Activated CD8-positive, alpha-beta memory T cell treated with anti-CD3 and anti-CD28 coated beads for 1 hour (primary cell): ENCODE results near the gene SNCB.

Experiments used
- DNase-seq, 2 donors: peaks; one replicate each; pipeline ENCODE4 v3.0.0-alpha.2; 2020; ENCODE audit warnings: low read depth in 1 of 2; ENCODE audit errors: extremely low read depth in 1 of 2

The SNCB gene

DNA sequence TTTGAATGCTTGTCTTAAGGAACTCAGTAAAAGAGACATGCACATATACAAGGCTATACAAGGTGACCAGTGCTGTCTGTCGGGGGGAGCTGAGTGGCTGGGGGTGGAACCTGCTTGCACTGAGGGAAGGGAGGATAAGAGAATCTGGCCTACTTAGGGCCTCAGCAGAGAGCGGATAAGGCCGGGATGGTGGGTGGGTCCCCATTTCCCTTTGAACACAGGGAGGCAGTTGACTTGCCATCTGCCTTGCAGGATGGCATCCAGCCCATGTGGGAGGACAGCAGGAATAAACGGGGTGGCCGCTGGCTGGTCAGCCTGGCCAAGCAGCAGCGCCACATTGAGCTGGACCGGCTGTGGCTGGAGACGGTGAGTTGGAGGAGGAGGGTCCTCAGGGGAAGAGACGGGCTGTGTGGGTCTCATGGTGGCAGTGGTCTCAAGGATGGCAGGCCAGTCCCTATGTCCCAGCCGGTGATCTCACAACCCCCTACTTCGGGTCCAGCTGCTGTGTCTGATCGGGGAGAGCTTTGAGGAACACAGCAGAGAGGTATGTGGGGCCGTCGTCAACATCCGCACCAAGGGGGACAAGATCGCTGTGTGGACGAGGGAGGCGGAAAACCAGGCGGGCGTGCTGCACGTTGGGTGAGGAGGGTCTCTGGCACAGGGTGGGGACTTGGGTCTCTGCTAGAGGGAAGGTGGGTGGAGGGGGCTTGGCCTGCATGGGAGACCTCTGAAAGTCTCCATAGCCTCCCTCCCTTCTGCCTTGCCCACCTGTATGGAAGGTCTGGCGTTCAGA, 14.7 kb upstream of the SNCB start:
- no peak for DNase-seq

DNA sequence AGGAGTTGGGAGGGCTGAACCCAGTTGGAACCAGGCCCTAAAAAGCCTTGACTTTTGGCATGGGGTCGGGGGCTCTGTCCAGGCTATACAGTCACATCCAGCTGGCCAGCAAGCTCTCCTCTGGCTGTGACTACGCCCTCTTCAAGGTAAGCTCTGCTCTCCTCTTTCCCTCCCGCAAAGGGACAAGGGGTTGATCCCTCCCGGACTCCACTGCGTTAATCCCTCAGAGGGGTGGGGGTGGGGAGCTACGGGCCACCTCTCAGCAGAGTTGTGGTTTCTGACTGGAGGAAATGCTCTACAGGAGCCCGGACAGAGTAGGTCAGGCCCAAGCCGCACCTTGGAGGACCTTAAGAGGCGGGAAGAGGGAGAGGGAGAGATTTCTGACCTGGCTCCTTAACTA, 14.0 kb upstream of the SNCB start:
- DNase-seq = no peak

DNA sequence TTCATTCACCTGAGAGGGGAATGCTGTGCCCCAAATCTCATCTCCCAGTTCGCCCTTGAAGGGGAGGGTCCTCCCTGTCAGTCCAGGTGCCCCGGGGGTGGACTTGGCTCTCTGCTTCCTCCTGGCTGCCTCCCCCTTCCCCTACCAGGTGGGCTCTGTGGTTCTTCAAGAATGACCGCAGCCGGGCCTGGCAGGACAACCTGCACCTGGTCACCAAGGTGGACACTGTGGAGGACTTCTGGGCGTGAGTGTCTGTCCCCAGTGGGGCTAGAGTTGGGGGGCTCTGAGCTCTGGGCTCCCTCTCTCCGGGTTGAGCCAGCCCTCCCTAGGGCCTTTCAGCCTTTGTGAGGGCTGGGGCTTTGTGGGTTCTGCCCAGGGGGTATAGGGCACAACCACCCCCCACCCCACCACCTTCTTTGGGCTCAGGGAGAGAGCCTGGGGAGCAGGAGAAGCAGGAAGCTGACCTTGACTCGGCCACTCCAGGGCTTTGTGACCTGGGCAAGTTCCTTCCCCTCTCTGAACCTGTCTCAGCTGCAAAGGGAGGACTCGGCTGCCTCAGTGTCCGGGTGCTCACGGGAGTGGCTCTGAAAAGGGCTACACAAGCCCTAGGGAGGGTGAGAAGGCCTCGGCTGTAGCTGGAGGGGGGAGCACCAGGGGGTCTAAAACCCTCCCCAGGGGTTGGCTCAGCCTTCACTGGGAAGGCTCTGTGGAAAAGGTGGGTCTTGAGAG, 13.3 kb upstream of the SNCB start:
- no peak for DNase-seq

DNA sequence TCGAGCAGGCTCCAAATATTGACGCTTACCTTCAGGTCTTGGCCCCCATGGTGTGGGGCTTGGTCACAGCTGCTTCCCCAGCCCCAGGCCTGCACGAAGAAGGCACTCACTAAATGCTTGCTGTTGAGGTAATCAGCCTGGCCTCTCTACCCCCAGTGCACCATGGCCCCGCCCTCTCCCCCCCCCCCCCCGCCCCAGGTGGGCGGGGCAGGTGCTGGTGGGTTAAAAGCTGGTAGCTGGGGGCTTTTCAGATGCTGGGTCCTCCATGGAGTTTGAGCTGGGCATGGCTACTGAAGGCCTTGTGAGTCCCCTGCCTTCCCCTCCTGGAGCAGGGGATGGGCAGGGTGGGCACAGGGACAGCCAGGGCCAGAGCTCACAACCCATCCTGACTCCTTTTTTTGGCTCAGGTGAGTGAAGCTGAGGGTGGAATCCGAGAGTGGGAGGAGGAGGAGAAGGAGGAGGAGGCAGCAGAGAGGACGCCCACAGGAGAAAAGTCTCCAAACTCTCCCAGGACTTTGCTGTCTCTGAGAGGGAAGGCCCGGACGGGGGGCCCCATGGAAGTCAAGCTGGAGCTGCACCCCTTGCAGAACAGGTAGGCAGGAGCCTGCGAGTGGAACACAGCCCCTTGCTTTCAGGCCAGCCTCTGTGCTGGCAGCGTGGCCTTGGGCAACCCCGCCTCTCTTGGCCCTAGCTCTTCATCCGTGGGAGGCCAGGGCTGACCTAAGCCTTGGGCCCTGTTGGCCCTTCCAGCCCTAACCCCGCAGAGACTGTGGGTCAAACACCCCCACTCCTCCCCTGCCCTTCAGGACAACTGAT, 12.5 kb upstream of the SNCB start:
- DNase-seq = no peak

DNA sequence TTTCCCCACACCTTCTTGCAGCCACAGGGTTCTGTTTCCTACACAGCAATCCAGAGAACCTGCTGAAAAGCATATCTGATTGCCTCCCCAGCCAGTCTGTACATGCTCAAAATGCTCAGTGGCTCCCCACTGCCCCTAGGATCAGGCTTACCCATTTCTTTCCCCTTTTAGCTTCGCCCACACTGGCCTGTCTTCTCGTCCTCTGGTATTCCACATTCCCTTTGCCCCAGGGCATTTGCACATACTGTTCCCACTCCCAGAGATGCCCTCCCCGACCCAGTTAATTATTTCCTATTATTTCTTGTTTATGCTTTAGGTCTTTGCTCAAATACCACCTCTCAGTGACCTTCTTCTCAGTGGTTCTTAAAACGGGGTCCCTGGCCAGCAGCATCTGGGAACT, 10.3 kb upstream of the SNCB start:
- DNase-seq = no peak

DNA sequence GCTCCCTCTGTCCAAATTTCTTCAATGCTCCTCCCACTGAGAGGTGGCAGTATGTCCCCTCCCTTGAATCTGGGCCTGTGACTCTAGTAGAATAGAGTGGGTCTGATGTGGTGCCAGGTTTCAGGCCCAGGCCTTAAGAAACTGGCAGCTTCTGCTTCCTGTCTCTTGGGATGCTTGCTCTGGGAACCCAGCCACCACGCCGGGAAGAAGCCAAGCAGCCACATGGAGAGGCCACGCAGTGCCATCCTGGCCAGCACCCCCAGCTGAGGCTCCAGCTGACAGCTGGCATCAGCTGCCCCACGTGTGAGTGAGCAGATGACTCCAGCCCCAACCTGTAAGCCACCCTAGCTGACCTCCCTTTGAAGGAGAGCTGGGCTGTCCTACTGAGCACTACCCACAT, 9.6 kb upstream of the SNCB start:
- DNase-seq = no peak

DNA sequence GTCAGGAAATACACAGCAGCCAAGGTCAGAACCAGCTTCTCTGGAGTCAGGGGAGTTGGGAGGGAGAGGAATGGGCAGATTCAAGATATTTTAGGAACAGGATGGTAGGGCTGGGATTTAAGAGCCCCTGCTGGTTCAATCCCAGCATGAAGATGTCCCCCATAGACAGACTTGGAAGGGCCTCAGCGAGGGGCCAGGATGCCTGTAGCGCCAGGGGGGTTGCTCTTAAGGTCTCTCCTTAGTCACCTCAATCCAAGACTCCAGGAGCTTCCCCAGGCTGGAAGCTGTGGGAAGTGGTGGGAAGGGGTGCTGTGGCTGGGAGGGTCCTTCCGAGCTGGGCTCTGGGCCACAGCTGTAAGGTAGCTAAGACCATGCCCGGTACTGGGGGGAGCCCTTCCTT, 8.9 kb upstream of the SNCB start:
- no peak for DNase-seq

DNA sequence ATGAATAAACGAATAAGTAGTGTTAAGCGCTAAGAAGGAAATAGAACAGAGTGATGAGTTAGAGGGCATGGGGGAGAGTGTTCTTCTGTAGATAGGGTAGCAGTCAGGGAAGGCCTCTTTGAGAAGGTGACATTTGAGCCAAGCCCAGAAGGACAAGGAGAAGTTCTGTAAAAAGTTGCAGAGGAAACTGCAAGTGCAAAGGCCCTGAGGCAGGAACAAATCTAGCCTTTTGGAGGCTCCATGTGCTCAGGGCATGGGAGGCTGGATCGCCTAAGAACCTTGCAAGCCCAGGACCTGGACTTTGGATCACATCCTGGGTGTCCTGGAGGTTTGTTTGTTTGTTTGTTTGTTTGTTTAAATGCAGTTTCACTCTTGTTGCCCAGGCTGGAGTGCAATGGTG, 8.1 kb upstream of the SNCB start:
- no peak for DNase-seq

DNA sequence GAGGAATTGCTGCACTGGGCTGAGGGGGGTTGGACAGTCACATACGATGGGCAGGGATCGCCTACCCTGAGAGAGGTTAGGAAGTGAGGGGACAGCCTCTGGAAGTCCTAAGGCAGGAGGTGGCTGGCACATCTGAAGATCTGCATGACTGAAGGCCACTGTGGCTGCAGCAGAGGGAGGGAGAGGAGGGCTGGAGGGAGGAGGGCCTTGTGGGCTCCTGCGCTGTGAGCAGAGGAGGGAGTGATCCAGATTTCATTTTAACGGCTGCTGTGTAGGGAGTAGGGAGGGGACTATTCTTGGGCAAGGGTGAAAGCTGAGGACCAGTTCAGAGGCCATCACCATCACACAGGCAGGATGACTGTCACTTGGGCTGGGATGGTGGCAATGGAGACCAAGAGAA, 7.2 kb upstream of the SNCB start:
- no peak for DNase-seq

DNA sequence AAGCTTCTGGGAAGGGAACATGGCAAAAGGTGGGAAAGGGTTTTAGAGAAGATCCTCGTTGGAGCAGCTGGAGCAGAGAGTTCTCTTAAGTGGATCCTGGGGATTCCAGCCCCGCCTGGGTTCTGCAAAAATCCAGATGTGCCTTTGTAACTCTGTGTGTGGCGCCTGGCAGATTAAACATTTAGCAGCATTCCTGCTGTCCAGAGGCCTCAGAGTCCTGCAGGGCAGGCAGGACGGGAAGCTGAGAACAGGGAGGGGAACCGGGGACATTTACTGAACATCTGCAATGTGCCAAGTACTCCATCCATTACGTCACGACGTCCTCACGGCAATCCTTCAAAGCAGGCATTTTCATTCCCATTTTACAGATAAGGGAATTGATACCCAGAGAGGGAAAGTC, 6.1 kb upstream of the SNCB start:
- no peak for DNase-seq

DNA sequence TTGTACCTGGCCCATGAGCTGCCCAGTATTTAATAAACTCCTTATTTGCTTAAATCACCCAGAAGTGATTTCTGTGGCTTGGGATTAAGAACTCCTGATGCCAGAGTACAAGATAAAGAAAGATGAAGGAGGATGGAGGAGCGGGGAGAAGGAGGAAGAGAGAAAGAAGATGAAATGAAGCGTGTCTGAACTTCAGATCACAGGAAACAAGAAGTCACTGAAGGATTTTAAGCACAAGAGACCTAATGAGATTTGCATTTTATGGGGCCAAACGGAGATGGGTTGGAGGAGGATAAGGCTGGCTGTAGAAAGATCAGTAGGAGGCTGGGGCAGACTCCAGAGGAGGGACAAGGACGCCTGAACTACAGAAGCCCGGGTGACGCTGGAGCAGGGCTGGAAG, 3.3 kb upstream of the SNCB start:
- DNase-seq = no peak

DNA sequence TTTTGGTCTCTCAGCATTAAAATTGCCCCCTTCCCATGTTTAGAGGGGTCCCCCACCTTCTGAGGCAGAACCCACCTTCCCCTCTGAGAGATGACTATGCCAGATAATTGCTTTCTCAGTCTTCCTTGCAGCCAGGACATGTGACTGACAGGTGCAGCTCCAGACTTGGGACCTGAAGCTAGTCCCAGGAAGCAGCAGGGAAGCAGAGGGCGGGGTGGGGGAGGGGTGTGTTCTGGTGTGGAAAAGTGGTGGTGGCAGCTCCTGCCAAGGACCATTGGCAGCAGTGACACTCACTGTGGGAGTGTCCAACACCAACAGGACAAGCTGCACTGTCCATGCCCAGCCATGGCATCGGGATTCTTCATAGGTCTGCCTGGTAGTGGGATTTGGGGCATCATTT, 2.4 kb upstream of the SNCB start:
- DNase-seq = no peak

DNA sequence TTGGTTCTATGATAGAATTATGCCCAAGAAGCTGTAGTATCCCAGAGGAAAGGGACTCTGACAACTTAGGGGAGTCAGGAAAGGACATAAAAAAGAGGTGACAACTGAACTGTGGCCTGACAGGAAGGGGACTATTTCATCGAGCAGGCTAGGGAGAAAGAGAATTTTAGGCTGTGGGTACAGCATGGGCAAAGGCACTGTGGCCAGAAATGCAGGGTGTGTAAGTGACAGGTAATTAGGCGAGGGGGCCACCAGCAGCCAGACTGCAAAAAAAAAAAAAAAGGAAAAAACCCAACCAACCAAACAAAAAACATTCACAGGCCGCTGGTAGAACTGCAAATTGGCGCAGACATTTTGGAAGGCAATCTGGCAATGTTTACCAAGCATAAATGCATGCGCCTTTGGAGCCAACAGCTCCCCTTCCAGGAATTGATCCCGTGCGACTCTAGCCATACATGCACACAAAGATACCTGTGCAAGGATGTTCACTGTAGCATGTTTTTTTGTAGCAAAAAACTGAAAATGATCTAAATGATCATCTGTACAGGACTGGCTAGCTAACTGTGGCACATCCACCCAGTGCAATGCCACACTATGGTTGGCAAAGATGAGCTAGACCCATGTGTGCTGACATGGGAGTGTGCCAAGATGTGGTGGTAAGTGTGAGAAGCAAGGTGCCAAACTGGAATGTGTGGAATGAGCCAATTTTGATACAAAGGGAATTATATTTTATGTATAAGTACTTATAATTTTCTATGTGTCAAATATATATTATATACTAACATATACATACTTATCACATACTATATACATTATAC, 1.3 kb upstream of the SNCB start:
- DNase-seq = no peak

DNA sequence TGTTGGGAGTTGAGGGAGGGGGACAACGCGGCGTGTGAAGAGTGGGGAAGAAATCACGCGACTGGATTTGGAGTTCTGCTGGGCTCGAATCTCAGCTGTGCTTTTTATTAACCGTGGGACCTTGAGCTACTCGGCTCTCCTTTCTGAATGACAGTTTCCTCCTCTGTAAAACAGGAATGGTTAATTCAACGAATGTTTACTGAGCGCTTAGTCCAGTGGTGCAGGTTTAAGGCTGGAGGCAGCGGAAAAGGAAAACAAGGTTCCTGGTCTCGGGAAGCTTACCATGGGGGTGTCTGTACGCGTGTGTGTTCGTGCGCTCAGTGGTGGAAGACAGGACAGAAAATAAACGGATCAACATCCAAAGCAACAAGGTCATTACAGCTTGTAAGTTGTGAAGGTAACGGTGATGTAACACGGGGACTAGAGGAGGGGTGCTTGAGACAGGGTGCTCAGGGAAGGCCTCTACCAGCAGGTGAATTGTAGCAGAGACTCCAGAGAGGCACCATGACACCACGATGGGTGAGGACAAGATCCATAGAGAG, 418 bp upstream of the SNCB start:
- DNase-seq = no peak

DNA sequence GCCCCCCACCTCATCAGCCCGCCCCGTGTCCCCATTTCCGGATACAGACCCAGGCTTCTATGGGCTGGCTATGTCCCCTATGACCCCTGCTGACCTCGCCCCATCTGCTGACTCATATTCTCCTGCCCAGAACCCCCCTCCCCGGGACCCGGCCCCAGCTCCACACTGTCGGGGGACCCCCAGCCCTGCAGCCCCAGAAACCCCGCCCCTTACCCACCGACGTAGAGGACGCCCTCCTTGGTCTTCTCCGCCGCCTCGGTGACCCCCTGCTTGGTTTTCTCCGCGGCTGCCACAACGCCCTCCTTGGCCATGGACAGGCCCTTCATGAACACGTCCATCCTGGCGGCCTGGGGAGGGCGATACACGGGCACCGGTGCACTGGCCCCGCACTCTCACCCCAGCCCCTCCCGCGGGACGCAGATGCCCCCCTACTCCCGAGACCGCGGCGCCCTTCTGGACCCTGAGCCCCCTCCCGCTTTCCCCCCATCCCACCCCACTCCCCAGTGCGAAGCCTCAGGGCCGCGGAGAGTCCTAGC, 949 bp downstream of the SNCB start:
- no peak for DNase-seq

DNA sequence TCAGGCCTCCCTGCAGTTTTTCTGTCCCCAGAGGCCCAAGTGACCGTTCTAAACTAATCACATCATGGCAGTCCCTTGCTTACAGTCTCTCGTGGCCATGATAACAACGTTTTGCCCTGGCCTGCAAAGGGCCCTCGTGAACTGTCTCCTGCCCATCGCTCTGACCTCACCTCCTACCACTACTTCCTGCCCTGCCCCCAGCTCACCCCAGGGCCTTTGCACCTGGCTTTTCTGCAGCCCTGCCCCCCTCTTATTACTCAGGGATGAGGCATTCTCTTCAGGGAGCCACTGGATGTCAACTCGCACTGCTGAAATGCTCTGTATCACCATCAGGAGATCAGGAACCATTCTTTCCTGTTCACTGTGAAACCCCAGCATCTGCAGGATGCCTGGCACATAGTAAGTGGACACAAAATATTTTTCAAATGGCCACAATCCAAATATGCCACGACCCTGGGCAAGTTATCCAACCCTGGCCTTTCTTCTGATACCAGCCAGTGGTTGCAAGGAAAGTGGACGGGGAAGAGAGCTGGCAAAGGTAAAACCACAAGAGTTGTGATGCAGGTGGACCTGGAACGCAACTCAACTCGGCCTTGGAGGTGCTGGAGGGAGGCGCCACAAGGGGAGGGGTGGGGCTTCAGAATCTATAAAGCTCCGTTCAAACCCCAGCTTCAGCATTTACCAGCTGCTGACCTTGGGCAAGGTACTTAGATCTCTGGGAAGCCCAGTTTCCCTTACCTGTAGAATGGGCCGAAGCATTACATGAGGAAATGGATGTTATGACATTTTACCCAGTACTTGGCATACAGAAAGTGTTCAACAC, 1.7 kb downstream of the SNCB start:
- DNase-seq = no peak

DNA sequence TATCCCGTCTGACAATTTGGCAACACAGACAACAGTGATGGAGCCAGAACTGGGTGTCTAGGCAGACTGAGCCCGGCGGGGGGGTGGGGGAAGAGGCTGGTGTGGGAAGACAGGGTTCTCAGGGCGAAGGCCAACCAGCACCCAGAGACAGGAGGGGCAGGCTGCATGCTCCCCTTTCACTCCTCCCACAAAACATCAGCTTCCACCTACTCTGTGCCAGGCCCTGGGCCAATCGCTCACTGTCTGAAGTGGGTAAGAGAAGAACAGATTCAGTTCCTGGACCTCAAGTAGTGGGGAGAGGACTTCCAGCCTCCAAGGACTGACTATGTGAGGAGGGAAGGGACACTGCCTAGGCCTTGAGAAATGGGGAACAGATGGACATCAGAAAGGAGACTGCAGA, 2.8 kb downstream of the SNCB start:
- DNase-seq = no peak

DNA sequence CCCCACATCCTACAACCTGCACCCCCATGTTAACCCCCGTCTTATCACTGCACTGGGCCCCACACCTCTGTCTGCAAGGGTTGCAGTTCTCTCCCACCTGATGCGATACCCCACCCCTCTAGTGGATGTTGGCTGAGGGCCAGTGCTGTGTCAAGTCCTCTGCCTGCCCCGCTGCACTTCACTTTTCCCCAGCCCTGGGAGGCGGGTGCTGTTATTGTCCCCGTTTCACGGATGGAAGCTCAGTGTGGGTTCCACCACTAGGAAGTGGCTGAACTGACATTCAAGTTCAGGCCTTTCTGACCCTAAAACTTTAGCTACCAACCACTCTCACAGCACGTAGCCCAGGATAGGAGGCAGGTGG, 3.5 kb downstream of the SNCB start:
- DNase-seq = no peak

DNA sequence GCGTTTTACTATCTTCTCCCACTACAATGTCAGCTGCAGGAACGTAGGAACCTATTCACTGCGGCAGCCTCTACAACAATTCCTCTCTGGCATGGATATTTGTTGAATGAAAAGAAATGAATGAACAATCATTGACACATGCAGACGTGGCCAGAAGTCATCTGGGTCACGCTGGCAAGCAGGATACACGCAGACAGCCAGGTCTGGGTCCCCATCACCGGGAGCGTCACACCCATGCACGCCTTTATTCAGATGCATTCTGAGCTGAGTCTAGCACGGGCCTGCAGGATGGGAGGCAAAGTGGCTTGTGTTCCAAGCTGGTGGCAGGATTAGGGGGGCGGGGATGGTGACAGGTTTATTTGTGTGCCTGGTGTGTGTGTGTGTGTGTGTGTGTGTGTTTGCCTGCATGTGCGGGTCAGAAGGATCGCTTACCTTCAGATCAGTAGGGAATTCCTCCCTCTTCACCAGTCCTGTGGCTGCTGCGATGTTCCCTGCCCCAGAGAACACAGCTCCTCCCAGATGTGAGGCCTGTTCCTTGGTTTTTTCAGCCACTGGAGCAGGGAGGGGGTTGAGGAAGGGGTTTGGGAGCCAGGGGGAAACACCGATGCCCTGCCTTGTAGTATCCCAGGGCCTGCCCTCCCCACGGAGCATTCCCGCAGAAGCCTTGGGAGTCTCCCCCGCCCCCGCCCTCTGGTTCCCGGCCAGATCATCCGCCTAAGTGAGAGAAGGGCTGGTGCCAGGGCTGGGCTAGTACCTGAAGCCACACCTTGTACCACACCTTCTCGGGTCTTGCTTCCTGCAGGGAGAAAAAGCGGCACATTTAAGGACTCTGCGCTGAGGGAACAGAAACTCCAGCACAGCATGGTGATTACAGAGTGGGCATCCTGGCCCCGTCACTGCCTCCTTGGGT, 4.1 kb downstream of the SNCB start:
- no peak for DNase-seq
